Body of pancreas (tissue), 4 donors: ENCODE data around the gene SON.

Experiments used
- POLR2A ChIP-seq, 3 donors: fragments of 450-650 bp; IDR thresholded peaks; one replicate each; pipeline ENCODE4 v1.6.1; 2016; ENCODE audit warnings: antibody characterized with exemption in 3 of 3, mild to moderate bottlenecking in 2 of 3
- TF ChIP-seq, protein P1 (sequence below), 7 experiments: fragments of 450-650 bp in 4 of 7; fragments of 200-600 bp in 3 of 7; sonication (generic) in 3 of 7; IDR thresholded peaks; one replicate each; pipeline ENCODE4 v1.5.1; 2016 to 2019; ENCODE audit warnings: antibody characterized with exemption in 7 of 7

GRCh38 chr21:33518899-33519298, 23.9 kb upstream of the SON start:
- TF ChIP-seq, protein P1, sequence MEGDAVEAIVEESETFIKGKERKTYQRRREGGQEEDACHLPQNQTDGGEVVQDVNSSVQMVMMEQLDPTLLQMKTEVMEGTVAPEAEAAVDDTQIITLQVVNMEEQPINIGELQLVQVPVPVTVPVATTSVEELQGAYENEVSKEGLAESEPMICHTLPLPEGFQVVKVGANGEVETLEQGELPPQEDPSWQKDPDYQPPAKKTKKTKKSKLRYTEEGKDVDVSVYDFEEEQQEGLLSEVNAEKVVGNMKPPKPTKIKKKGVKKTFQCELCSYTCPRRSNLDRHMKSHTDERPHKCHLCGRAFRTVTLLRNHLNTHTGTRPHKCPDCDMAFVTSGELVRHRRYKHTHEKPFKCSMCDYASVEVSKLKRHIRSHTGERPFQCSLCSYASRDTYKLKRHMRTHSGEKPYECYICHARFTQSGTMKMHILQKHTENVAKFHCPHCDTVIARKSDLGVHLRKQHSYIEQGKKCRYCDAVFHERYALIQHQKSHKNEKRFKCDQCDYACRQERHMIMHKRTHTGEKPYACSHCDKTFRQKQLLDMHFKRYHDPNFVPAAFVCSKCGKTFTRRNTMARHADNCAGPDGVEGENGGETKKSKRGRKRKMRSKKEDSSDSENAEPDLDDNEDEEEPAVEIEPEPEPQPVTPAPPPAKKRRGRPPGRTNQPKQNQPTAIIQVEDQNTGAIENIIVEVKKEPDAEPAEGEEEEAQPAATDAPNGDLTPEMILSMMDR (IDR thresholded peaks at IDR 0.05): no peak
- no peak for TF ChIP-seq POLR2A (IDR thresholded peaks at IDR 0.05)
